ENCODE results near the gene GTF2A1.
"Not testable (repeated sequence)": the region's sequence is repeated elsewhere in the genome, so short reads cannot be mapped to it uniquely, and the experiment has no call there.

The GTF2A1 gene

DNA sequence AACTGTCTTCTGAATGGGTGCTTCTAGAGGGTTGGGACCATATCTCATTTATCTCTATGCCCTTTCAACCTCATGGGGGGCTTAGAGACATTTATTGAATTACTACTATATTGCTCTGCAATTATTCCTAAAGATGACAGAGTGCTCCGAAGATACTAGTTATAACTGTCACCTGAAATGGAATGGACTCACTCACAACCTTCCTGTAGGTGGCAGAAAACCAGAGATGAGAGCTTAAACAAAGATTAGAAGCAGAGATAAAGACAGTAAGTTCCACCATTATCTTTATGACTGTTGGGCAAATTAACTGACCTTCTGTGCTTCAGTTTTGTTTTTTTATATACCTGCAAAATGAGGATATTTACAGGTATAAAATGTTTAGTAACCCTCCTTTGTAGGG is 31.5 kb upstream of the GTF2A1 start:
- DNase-seq, result no peak
- Histone ChIP-seq H3K9me3 (ENCODE audit: severe bottlenecking) (no peaks in the 10 kb centered on the region), H3K4me3 (ENCODE audit: low read depth, low read length) (no peak overlapping the region), H3K27me3 (ENCODE audit: insufficient read depth, low read depth, severe bottlenecking) (no peaks in the 10 kb centered on the region), H3K36me3 (no peaks in the 10 kb centered on the region), H3K27ac (no peak overlapping the region)
- TF ChIP-seq, protein P1, sequence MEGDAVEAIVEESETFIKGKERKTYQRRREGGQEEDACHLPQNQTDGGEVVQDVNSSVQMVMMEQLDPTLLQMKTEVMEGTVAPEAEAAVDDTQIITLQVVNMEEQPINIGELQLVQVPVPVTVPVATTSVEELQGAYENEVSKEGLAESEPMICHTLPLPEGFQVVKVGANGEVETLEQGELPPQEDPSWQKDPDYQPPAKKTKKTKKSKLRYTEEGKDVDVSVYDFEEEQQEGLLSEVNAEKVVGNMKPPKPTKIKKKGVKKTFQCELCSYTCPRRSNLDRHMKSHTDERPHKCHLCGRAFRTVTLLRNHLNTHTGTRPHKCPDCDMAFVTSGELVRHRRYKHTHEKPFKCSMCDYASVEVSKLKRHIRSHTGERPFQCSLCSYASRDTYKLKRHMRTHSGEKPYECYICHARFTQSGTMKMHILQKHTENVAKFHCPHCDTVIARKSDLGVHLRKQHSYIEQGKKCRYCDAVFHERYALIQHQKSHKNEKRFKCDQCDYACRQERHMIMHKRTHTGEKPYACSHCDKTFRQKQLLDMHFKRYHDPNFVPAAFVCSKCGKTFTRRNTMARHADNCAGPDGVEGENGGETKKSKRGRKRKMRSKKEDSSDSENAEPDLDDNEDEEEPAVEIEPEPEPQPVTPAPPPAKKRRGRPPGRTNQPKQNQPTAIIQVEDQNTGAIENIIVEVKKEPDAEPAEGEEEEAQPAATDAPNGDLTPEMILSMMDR (IDR thresholded peaks at IDR 0.05; ENCODE audit: low read depth, low read length), result no peak

DNA sequence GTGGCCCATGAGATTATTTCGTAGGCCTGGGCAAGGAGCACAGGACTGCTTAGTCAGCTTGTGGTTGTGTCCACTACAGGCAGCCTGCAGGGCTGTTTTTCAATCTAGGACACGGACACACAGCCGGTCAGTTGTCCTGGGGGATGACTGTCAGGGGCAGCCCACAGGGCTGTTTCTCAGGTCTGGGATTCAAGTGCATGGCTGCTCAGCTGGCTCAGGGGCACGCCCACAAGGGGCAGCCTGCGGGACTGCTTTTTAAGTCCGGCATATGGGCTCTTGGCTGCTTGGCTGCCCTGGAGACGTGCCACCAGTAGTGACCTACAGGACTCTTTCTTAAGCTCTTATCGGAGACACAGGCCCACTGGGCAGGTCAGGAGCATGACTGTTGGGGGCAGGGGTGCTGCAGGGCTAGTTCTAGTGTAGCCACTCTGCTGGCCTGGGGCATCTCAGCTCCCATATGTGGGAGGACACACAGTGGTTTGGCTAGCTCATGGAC is 26.6 kb upstream of the GTF2A1 start:
- no peak for DNase-seq
- Histone ChIP-seq H3K27me3 (ENCODE audit: insufficient read depth, low read depth, severe bottlenecking) (no peaks in the 10 kb centered on the region), H3K4me3 (ENCODE audit: low read depth, low read length) (no peak overlapping the region), H3K9me3 (ENCODE audit: severe bottlenecking) (no peaks in the 10 kb centered on the region), H3K36me3 (no peaks in the 10 kb centered on the region), H3K27ac (no peak overlapping the region)
- TF ChIP-seq, protein P1 (IDR thresholded peaks at IDR 0.05; ENCODE audit: low read depth, low read length), result no peak

DNA sequence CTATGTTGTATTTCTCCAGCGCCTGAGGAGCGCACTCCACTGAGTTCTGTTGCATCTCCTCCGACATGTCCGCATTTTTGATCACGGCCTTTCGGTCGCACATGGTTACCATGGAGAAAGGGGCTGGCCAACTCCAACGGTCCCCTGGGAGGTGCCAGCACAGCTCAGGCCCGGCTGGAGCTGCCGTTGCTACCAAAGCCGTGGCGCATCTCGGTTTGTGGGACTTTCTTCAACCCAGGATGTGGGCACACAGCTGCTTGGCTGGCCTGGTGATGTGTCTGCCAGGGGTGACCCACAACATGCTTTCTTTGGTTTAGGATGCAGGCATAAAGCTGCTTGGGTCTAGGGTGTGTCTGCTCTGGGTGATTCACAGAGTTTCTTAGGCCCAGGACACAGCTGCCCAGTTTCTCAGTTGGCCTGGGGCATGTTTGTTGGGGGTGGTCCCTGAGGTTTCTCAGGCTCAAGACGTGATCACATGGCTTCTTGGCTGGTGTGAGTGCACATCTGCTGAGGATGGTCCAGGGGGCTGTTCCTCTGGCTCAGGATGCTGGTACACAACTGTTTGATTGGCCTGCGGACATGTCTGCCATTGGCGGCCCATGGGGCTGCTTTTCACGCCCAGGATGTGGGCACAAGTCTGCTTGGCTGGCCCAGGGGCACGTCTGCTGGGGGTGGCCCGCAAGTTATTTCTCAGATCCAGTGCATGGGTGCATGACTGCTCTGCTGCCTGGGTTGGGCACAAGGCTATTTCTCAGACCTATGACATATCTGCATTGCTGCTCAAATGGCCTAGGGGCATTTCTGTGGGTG is 25.9 kb upstream of the GTF2A1 start:
- no peaks in the 10 kb centered on the region for H3K9me3 ChIP-seq (ENCODE audit: severe bottlenecking)
- no peak overlapping the region for H3K27ac ChIP-seq
- H3K36me3 ChIP-seq, result no peaks in the 10 kb centered on the region
- TF ChIP-seq, protein P1 (IDR thresholded peaks at IDR 0.05; ENCODE audit: low read depth, low read length), result no peak
- DNase-seq, result no peak
- H3K27me3 ChIP-seq (ENCODE audit: insufficient read depth, low read depth, severe bottlenecking), result no peaks in the 10 kb centered on the region
- H3K4me3 ChIP-seq (ENCODE audit: low read depth, low read length), result no peak overlapping the region

DNA sequence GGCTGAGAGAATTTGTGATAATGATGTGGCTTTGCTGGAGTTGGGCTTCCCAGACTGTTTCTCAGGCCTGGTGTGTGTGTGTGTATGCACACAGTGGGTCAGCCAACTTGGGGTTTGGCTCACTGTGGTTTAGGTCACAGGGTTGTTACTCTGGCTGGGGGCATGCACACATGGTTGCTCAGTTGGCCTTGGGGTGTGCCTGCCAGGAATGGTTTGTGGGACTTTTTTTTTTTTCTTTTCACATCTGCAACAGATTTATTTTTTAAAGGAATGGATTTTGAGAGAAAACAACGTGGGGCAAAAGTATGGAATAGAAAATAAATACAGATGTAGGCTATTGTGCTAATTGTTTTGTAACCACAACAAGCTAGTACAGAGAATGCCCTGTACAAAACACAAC is 25.0 kb upstream of the GTF2A1 start:
- TF ChIP-seq, protein P1 (IDR thresholded peaks at IDR 0.05; ENCODE audit: low read depth, low read length), result no peak
- Histone ChIP-seq H3K27me3 (ENCODE audit: insufficient read depth, low read depth, severe bottlenecking) (no peaks in the 10 kb centered on the region), H3K36me3 (no peaks in the 10 kb centered on the region), H3K27ac (no peak overlapping the region), H3K4me3 (ENCODE audit: low read depth, low read length) (no peak overlapping the region), H3K9me3 (ENCODE audit: severe bottlenecking) (no peaks in the 10 kb centered on the region)
- no peak for DNase-seq

DNA sequence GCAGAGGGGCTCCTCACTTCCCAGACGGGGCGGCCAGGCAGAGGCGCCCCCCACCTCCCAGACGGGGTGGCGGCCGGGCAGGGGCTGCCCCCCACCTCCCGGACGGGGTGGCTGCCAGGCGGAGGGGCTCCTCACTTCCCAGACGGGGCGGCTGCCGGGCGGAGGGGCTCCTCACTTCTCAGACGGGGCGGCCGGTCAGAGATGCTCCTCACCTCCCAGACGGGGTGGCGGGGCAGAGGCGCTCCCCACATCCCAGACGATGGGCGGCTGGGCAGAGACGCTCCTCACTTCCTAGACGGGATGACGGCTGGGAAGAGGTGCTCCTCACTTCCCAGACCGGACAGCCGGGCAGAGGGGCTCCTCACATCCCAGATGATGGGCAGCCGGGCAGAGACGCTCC is 23.7 kb upstream of the GTF2A1 start:
- not testable (repeated sequence) for DNase-seq; H3K9me3 ChIP-seq (ENCODE audit: severe bottlenecking); H3K27me3 ChIP-seq (ENCODE audit: insufficient read depth, low read depth, severe bottlenecking); H3K4me3 ChIP-seq (ENCODE audit: low read depth, low read length); H3K36me3 ChIP-seq; H3K27ac ChIP-seq

DNA sequence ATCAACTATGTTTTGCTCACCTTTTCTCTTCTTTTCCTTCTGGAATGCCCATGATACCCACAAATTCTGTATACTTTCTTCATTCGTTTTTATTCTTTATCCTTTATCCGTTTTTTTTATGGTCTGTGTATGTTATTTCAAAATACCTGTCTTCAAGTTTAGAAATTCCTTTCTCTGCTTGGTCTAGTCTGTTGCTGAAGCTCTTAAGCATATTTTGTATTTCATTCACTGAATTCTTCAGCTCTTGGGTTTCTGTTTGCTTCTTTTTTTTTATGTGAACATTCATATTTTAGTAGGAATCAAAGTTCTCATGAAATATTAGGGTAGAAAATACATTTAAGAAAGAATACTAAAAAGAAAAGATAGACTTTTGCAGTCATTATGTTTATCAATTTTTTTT is 22.7 kb upstream of the GTF2A1 start:
- Histone ChIP-seq H3K4me3 (ENCODE audit: low read depth, low read length) (no peak overlapping the region), H3K9me3 (ENCODE audit: severe bottlenecking) (no peaks in the 10 kb centered on the region), H3K27ac (no peak overlapping the region), H3K27me3 (ENCODE audit: insufficient read depth, low read depth, severe bottlenecking) (no peaks in the 10 kb centered on the region), H3K36me3 (no peaks in the 10 kb centered on the region)
- DNase-seq, result no peak
- TF ChIP-seq, protein P1 (IDR thresholded peaks at IDR 0.05; ENCODE audit: low read depth, low read length), result no peak

DNA sequence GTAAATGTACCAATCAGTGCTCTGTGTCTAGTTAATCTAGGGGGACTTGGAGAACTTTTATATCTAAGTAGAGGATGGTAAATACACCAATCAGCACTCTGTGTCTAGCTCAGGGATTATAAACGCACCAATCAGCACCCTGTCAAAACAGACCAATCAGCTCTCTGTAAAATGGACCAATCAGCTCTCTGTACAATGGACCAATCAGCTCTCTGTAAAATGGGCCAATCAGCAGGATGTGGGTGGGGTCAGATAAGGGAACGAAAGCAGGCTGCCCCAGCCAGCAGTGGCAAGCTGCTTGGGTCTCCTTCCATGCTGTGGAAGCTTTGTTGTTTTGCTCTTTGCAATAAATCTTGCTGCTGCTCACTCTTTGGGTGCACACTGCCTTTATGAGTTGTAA is 16.1 kb upstream of the GTF2A1 start:
- H3K27ac ChIP-seq; DNase-seq; H3K27me3 ChIP-seq (ENCODE audit: insufficient read depth, low read depth, severe bottlenecking); H3K9me3 ChIP-seq (ENCODE audit: severe bottlenecking); H3K36me3 ChIP-seq; H3K4me3 ChIP-seq (ENCODE audit: low read depth, low read length): not testable (repeated sequence)
